ENCODE results near the gene CRISP1.

GRCh38 chr6:49813248-49813647 is 53.1 kb downstream of the CRISP1 start:
- no peak for TF ChIP-seq CTCF (conservative IDR thresholded peaks at IDR 0.05; ENCODE audit: low read length)
- no peak for TF ChIP-seq EZH2phosphoT487 (IDR thresholded peaks at IDR 0.05; ENCODE audit: borderline replicate concordance, low read depth, low read length)

All from OCI-LY7 (cell line).